ENCODE measurements around the gene GHRHR.

The GHRHR gene

GRCh38 chr7:30980194-30980593 lies 16.4 kb downstream of the GHRHR start:
- Histone ChIP-seq H3K27ac (no peak overlapping the region), H3K36me3 (ENCODE audit: insufficient read depth, low read length) (no peaks in the 10 kb centered on the region), H3K9me3 (ENCODE audit: low read depth, low read length) (no peaks in the 10 kb centered on the region), H3K9ac (ENCODE audit: insufficient read length) (no peak overlapping the region), H3K4me3 (no peak overlapping the region)
- no peak for DNase-seq (ENCODE audit: low read depth, low spot score)
- TF ChIP-seq EZH2 (IDR thresholded peaks at IDR 0.05) = no peak

DNA sequence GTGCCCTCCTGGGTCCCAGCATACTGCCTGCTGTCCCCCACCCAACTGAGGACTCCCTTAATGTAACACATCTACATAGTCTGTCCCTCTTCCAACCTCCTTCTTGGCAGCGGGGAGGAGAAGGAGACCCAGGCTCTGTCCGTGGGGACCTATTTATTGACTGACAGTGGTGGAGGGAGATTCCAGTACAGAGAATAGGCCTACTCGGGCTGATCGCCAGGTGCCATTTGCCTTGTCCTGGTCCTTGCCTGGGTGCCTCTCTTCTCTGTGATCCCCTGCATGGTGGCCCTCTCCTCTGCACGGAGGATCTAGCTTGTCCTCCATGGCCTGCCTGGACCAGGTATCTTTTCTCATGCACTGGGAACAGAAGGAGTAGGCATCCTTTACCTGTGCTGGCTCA lies 17.0 kb downstream of the GHRHR start:
- TF ChIP-seq POLR2AphosphoS5 (IDR thresholded peaks at IDR 0.05; ENCODE audit: borderline replicate concordance, low read depth, low read length) (no peak), EZH2 (IDR thresholded peaks at IDR 0.05) (no peak), FOXP2 (optimal IDR thresholded peaks at IDR 0.05; ENCODE audit: control extremely low read depth, extremely low read length, insufficient read depth) (no peak)
- DNase-seq (ENCODE audit: low read depth, low spot score) = no peak
- no peak overlapping the region for H3K4me3 ChIP-seq

DNA sequence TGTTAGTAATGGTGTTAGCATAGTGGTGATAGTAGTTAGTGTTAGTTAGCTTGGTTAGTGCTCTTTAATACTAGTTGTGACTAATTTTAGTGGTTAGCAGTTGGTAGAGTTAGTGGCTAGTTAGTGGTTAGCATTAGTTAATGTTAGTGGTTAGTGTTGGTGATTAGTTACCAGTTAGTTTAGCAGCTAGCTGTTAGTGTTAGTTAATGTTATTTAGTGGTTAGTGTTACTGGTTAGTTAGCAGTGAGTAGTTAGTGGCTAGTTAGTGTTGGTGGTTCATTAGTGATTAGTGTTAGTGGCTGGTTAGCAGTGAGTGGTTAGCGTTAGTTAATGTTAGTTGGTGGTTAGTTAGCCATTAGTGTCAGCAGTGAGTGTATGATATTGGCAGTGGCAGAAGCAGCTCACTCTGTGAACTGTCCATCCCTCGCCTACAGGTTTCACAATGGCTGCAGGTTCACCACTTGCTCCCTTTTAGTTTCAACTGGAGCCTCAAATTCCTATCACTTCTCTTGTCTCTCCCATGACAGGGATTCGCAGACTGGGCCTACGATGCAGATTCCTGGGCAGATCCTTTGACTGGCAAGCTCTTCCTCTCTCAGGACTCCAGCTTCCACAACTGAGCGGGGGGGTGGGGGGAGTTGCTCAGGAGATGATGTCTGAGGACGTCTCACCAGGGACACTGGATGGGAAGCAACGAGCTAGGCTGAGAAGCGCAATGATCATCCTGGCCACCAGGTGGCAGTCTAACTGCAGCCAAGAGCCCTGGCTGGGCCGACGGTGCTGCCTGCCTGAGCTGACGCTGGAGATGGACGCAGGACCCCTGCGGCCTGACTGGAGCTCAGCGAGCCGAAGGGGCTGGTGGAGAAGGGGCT lies 19.5 kb downstream of the GHRHR start:
- Histone ChIP-seq H3K27ac (no peak overlapping the region), H3K9me3 (ENCODE audit: low read depth, low read length) (no peaks in the 10 kb centered on the region), H3K36me3 (ENCODE audit: insufficient read depth, low read length) (no peaks in the 10 kb centered on the region), H3K4me3 (peak overlapping the region; percentile 45), H3K9ac (ENCODE audit: insufficient read length) (no peak overlapping the region)
- TF ChIP-seq EZH2 (IDR thresholded peaks at IDR 0.05) = no peak
- no peak for TF ChIP-seq POLR2AphosphoS5 (IDR thresholded peaks at IDR 0.05; ENCODE audit: borderline replicate concordance, low read depth, low read length)
- no peak for TF ChIP-seq FOXP2 (optimal IDR thresholded peaks at IDR 0.05; ENCODE audit: control extremely low read depth, extremely low read length, insufficient read depth)
- peak; percentile 51 for DNase-seq (ENCODE audit: low read depth, low spot score)

More for the DNA sequence above, 17.0 kb downstream of the GHRHR start:
- Histone ChIP-seq H3K9ac (ENCODE audit: insufficient read length) (no peak overlapping the region), H3K36me3 (ENCODE audit: insufficient read depth, low read length) (no peaks in the 10 kb centered on the region), H3K27ac (no peak overlapping the region), H3K9me3 (ENCODE audit: low read depth, low read length) (no peaks in the 10 kb centered on the region)

DNA sequence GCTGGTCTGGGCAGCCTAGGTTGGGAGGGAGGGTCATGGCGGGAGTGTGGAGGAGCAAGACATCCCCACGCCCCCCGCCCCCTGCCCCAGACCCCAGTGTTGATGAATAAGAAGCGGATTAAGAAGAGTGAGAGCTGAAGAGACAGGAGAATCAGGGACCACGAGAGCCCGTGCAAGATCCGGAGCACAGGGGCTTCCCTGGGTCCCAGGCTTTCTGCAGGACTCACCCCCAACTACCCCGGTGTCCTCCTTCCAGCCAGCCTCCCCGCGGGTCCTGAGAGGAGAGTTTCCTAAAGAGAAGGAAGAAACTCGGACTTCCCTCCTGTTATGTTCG lies 20.1 kb downstream of the GHRHR start:
- no peak overlapping the region for H3K9ac ChIP-seq (ENCODE audit: insufficient read length)
- TF ChIP-seq POLR2AphosphoS5 (IDR thresholded peaks at IDR 0.05; ENCODE audit: borderline replicate concordance, low read depth, low read length) (no peak), FOXP2 (optimal IDR thresholded peaks at IDR 0.05; ENCODE audit: control extremely low read depth, extremely low read length, insufficient read depth) (no peak), EZH2 (IDR thresholded peaks at IDR 0.05) (no peak)
- no peak overlapping the region for H3K27ac ChIP-seq
- H3K9me3 ChIP-seq (ENCODE audit: low read depth, low read length) = no peaks in the 10 kb centered on the region
- no peaks in the 10 kb centered on the region for H3K36me3 ChIP-seq (ENCODE audit: insufficient read depth, low read length)
- H3K4me3 ChIP-seq = peak overlapping the region; percentile 45
- no peak for DNase-seq (ENCODE audit: low read depth, low spot score)

GRCh38 chr7:30984359-30985107 lies 20.8 kb downstream of the GHRHR start:
- Histone ChIP-seq H3K27ac (no peak overlapping the region), H3K4me3 (peak overlapping the region; percentile 45; the same call in 1 of the 2 replicates), H3K36me3 (ENCODE audit: insufficient read depth, low read length) (no peaks in the 10 kb centered on the region), H3K9ac (ENCODE audit: insufficient read length) (no peak overlapping the region), H3K9me3 (ENCODE audit: low read depth, low read length) (no peaks in the 10 kb centered on the region)
- DNase-seq (ENCODE audit: low read depth, low spot score) = no peak
- TF ChIP-seq EZH2 (IDR thresholded peaks at IDR 0.05) (no peak), FOXP2 (optimal IDR thresholded peaks at IDR 0.05; ENCODE audit: control extremely low read depth, extremely low read length, insufficient read depth) (no peak)

DNA sequence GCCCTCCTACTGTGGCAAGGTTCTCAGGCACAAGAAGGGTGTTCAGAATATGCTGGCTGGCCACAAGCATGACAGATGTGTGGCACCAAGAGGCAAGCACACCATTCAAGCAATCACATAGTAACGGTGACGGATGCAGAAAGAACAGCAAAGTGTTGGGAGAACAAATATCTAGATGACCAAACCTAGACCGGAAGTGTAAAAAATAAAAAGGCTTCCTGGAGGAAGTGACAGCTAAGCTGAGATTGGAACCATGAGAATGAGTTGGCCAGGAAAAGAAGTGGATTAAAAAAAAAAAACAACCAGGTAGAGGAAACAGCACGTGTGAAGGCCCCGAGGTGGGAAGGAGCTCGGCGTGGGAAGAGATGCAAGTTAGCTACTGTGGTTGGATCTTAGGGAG lies 22.0 kb downstream of the GHRHR start:
- DNase-seq (ENCODE audit: low read depth, low spot score) = no peak
- no peaks in the 10 kb centered on the region for H3K9me3 ChIP-seq (ENCODE audit: low read depth, low read length)
- no peak overlapping the region for H3K9ac ChIP-seq (ENCODE audit: insufficient read length)
- H3K36me3 ChIP-seq (ENCODE audit: insufficient read depth, low read length) = no peaks in the 10 kb centered on the region
- no peak overlapping the region for H3K27ac ChIP-seq
- H3K4me3 ChIP-seq = no peak overlapping the region
- TF ChIP-seq FOXP2 (optimal IDR thresholded peaks at IDR 0.05; ENCODE audit: control extremely low read depth, extremely low read length, insufficient read depth) (no peak), POLR2AphosphoS5 (IDR thresholded peaks at IDR 0.05; ENCODE audit: borderline replicate concordance, low read depth, low read length) (no peak), EZH2 (IDR thresholded peaks at IDR 0.05) (no peak)

DNA sequence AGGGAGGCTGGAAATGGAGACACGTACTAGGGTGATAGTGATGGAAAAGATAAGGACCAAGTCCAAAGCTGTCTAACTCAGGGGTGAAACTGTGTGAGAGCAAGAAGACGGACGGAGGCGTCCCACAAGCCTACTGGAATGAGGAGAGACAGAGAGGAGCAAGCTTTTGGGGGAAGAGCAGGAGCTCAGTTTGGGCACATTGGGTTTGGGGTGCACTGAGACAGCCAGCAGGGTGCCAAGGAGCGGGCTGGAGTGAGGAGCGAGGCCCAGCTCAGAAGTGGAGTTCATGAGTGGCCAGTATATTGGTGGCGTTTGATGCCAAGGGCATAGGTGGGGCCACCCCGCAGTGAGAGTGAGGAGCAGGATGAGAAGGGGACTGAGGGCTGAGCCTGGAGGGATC lies 22.6 kb downstream of the GHRHR start:
- H3K27ac ChIP-seq = no peak overlapping the region
- H3K9me3 ChIP-seq (ENCODE audit: low read depth, low read length) = no peaks in the 10 kb centered on the region
- no peak overlapping the region for H3K4me3 ChIP-seq
- no peaks in the 10 kb centered on the region for H3K36me3 ChIP-seq (ENCODE audit: insufficient read depth, low read length)
- TF ChIP-seq EZH2 (IDR thresholded peaks at IDR 0.05) (no peak), FOXP2 (optimal IDR thresholded peaks at IDR 0.05; ENCODE audit: control extremely low read depth, extremely low read length, insufficient read depth) (no peak), POLR2AphosphoS5 (IDR thresholded peaks at IDR 0.05; ENCODE audit: borderline replicate concordance, low read depth, low read length) (no peak)
- no peak for DNase-seq (ENCODE audit: low read depth, low spot score)
- H3K9ac ChIP-seq (ENCODE audit: insufficient read length) = no peak overlapping the region

DNA sequence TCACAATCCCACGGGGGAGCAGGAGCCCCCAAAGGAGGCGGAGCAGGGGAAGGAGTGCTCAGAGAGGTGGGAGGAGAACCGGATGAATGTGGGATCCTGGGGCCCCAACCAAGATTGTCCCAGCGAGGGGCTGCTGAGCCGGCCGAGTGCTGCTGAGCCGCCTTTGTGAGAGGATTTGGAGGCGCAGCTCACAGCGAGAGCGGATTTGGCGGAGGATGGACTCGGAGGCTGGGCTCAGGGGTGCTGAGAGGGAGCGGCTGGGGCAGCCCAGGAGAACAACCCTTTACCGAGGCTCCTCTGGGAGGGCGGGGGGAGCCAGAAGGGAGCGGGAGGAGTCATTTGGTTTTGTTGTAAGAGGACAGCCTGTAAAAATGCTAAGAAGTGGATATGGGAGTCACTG lies 23.0 kb downstream of the GHRHR start:
- no peaks in the 10 kb centered on the region for H3K9me3 ChIP-seq (ENCODE audit: low read depth, low read length)
- no peak for DNase-seq (ENCODE audit: low read depth, low spot score)
- H3K4me3 ChIP-seq = no peak overlapping the region
- no peaks in the 10 kb centered on the region for H3K36me3 ChIP-seq (ENCODE audit: insufficient read depth, low read length)
- no peak for TF ChIP-seq EZH2 (IDR thresholded peaks at IDR 0.05)
- TF ChIP-seq FOXP2 (optimal IDR thresholded peaks at IDR 0.05; ENCODE audit: control extremely low read depth, extremely low read length, insufficient read depth) = no peak
- TF ChIP-seq POLR2AphosphoS5 (IDR thresholded peaks at IDR 0.05; ENCODE audit: borderline replicate concordance, low read depth, low read length) = no peak
- H3K9ac ChIP-seq (ENCODE audit: insufficient read length) = no peak overlapping the region
- H3K27ac ChIP-seq = no peak overlapping the region
